HAP-1 (cell line): Measurements from ENCODE around the gene ENTREP1.

ENCODE experiments used
- DNase-seq, 2 experiments: peaks; one replicate each; pipeline ENCODE4 v3.0.0-alpha.2; 2016 to 2020; ENCODE audit warnings: low spot score in 2 of 2
- H3K27me3 ChIP-seq: fragments of 250-450 bp; sonication (Bioruptor Pico); 2 replicates; pipeline ENCODE4 v1.5.1; 2020; ENCODE audit warnings: low read depth, mild to moderate bottlenecking, moderate library complexity
- H3K36me3 ChIP-seq: fragments of 250-450 bp; sonication (Bioruptor Pico); replicated peaks from 2 replicates; pipeline ENCODE4 v1.5.1; 2020; ENCODE audit warnings: mild to moderate bottlenecking
- H3K4me1 ChIP-seq: fragments of 250-450 bp; sonication (Bioruptor Pico); 2 replicates; pipeline ENCODE4 v1.5.1; 2020; ENCODE audit warnings: mild to moderate bottlenecking
- H3K4me3 ChIP-seq: fragments of 250-450 bp; sonication (Bioruptor Pico); 2 replicates; pipeline ENCODE4 v1.5.1; 2020; ENCODE audit warnings: mild to moderate bottlenecking, moderate library complexity
- H3K9me3 ChIP-seq: fragments of 250-450 bp; sonication (Bioruptor Pico); 2 replicates; pipeline ENCODE4 v1.5.1; 2020; ENCODE audit warnings: mild to moderate bottlenecking, moderate library complexity
- in situ Hi-C: fragments of 300-500 bp; cut with MboI; formaldehyde crosslinking; loops from 3 replicates; pipeline ENCODE4 v1.14.3; 2020; ENCODE audit warnings: low sequenced_read_pairs, inconsistent platforms, mixed read lengths

Gene ENTREP1

GRCh38 chr9:69363191-69363590 is 38.2 kb downstream of the ENTREP1 start:
- no peaks in the 10 kb centered on the region for H3K36me3 ChIP-seq
- no peaks in the 10 kb centered on the region for H3K9me3 ChIP-seq
- H3K4me3 ChIP-seq: no peak overlapping the region
- in situ Hi-C loops: no loop called here
- H3K4me1 ChIP-seq: no peaks in the 10 kb centered on the region
- peaks cover 25% of the 10 kb centered on the region for H3K27me3 ChIP-seq
- no peak for DNase-seq

- Histone ChIP-seq H3K27me3 (peaks cover 25% of the 10 kb centered on the region), H3K4me3 (no peak overlapping the region), H3K4me1 (no peaks in the 10 kb centered on the region), H3K36me3 (no peaks in the 10 kb centered on the region), H3K9me3 (no peaks in the 10 kb centered on the region)
- DNase-seq: no peak
- in situ Hi-C loops: no loop called here
Observed at GRCh38 chr9:69364510-69365150, 39.6 kb downstream of the ENTREP1 start.

GRCh38 chr9:69370430-69370829 is 45.4 kb downstream of the ENTREP1 start:
- no peak for DNase-seq
- no peaks in the 10 kb centered on the region for H3K9me3 ChIP-seq
- in situ Hi-C loops: no loop called here

GRCh38 chr9:69371001-69371400 is 46.0 kb downstream of the ENTREP1 start:
- no peaks in the 10 kb centered on the region for H3K4me1 ChIP-seq
- in situ Hi-C loops: no loop called here
- DNase-seq: no peak
- H3K4me3 ChIP-seq: no peak overlapping the region
- no peaks in the 10 kb centered on the region for H3K36me3 ChIP-seq
- no peaks in the 10 kb centered on the region; the same call in 1 of the 2 replicates for H3K27me3 ChIP-seq
- H3K9me3 ChIP-seq: no peaks in the 10 kb centered on the region

More at GRCh38 chr9:69370430-69370829, 45.4 kb downstream of the ENTREP1 start:
- H3K4me1 ChIP-seq: no peaks in the 10 kb centered on the region
- H3K4me3 ChIP-seq: no peak overlapping the region
- no peaks in the 10 kb centered on the region for H3K36me3 ChIP-seq
- H3K27me3 ChIP-seq: peaks cover under 1% of the 10 kb centered on the region

- no peaks in the 10 kb centered on the region for H3K36me3 ChIP-seq
- H3K4me1 ChIP-seq: no peaks in the 10 kb centered on the region
- in situ Hi-C loops: no loop called here
- DNase-seq: no peak
- no peak overlapping the region for H3K4me3 ChIP-seq
- H3K9me3 ChIP-seq: no peaks in the 10 kb centered on the region
- H3K27me3 ChIP-seq: no peaks in the 10 kb centered on the region
Observed at GRCh38 chr9:69376651-69377050, 51.6 kb downstream of the ENTREP1 start.

- H3K9me3 ChIP-seq: no peaks in the 10 kb centered on the region
- no peak for DNase-seq
- H3K4me1 ChIP-seq: no peaks in the 10 kb centered on the region
- H3K4me3 ChIP-seq: no peak overlapping the region
- H3K27me3 ChIP-seq: no peaks in the 10 kb centered on the region
- H3K36me3 ChIP-seq: no peaks in the 10 kb centered on the region
- in situ Hi-C loops: no loop called here
Observed at GRCh38 chr9:69377291-69377690, 52.3 kb downstream of the ENTREP1 start.

GRCh38 chr9:69377981-69378380 is 53.0 kb downstream of the ENTREP1 start:
- no peaks in the 10 kb centered on the region for H3K4me1 ChIP-seq
- H3K27me3 ChIP-seq: no peaks in the 10 kb centered on the region; the same call in 1 of the 2 replicates
- no peaks in the 10 kb centered on the region for H3K36me3 ChIP-seq
- no peak overlapping the region for H3K4me3 ChIP-seq
- no peak for DNase-seq
- in situ Hi-C loops: no loop called here
- H3K9me3 ChIP-seq: no peaks in the 10 kb centered on the region

GRCh38 chr9:69379270-69379982 is 54.4 kb downstream of the ENTREP1 start:
- no peak for DNase-seq
- H3K9me3 ChIP-seq: no peaks in the 10 kb centered on the region
- no peaks in the 10 kb centered on the region for H3K36me3 ChIP-seq
- in situ Hi-C loops: no loop called here
- no peak overlapping the region for H3K4me3 ChIP-seq
- peaks cover 2% of the 10 kb centered on the region; the same call in 1 of the 2 replicates for H3K27me3 ChIP-seq
- H3K4me1 ChIP-seq: no peaks in the 10 kb centered on the region

- in situ Hi-C loops: no loop called here
- no peaks in the 10 kb centered on the region for H3K9me3 ChIP-seq
- no peak overlapping the region for H3K4me3 ChIP-seq
- H3K4me1 ChIP-seq: no peaks in the 10 kb centered on the region
- no peaks in the 10 kb centered on the region for H3K36me3 ChIP-seq
- peaks cover 2% of the 10 kb centered on the region; the same call in 1 of the 2 replicates for H3K27me3 ChIP-seq
- DNase-seq: no peak
Observed at GRCh38 chr9:69380301-69380700, 55.3 kb downstream of the ENTREP1 start.

- DNase-seq: no peak
- H3K36me3 ChIP-seq: no peaks in the 10 kb centered on the region
- in situ Hi-C loops: no loop called here
Observed at GRCh38 chr9:69380811-69381210, 55.8 kb downstream of the ENTREP1 start.

GRCh38 chr9:69382135-69382534 is 57.1 kb downstream of the ENTREP1 start:
- in situ Hi-C loops: no loop called here
- no peak for DNase-seq
- Histone ChIP-seq H3K36me3 (no peaks in the 10 kb centered on the region), H3K4me1 (no peaks in the 10 kb centered on the region), H3K4me3 (no peak overlapping the region), H3K9me3 (no peaks in the 10 kb centered on the region), H3K27me3 (peaks cover 2% of the 10 kb centered on the region; the same call in 1 of the 2 replicates)

More at GRCh38 chr9:69380811-69381210, 55.8 kb downstream of the ENTREP1 start:
- Histone ChIP-seq H3K9me3 (no peaks in the 10 kb centered on the region), H3K4me3 (no peak overlapping the region), H3K4me1 (no peaks in the 10 kb centered on the region), H3K27me3 (peaks cover 2% of the 10 kb centered on the region; the same call in 1 of the 2 replicates)

GRCh38 chr9:69385581-69386033 is 60.6 kb downstream of the ENTREP1 start:
- no peak for DNase-seq
- in situ Hi-C loops: no loop called here
- peaks cover 2% of the 10 kb centered on the region; the same call in 1 of the 2 replicates for H3K27me3 ChIP-seq
- no peaks in the 10 kb centered on the region for H3K9me3 ChIP-seq
- no peaks in the 10 kb centered on the region for H3K4me1 ChIP-seq
- no peak overlapping the region for H3K4me3 ChIP-seq
- H3K36me3 ChIP-seq: no peaks in the 10 kb centered on the region

GRCh38 chr9:69386651-69387050 is 61.6 kb downstream of the ENTREP1 start:
- Histone ChIP-seq H3K4me3 (no peak overlapping the region), H3K27me3 (peaks cover 2% of the 10 kb centered on the region; the same call in 1 of the 2 replicates), H3K4me1 (no peaks in the 10 kb centered on the region), H3K36me3 (no peaks in the 10 kb centered on the region), H3K9me3 (no peaks in the 10 kb centered on the region)
- DNase-seq: no peak
- in situ Hi-C loops: no loop called here

- in situ Hi-C loops: no loop called here
- Histone ChIP-seq H3K4me1 (no peaks in the 10 kb centered on the region), H3K4me3 (no peak overlapping the region), H3K27me3 (no peaks in the 10 kb centered on the region; the same call in 1 of the 2 replicates), H3K36me3 (no peaks in the 10 kb centered on the region), H3K9me3 (no peaks in the 10 kb centered on the region)
- DNase-seq: no peak
Observed at GRCh38 chr9:69388596-69388995, 63.6 kb downstream of the ENTREP1 start.
